Measurements from ENCODE around the gene FILIP1L.

Gene FILIP1L

DNA sequence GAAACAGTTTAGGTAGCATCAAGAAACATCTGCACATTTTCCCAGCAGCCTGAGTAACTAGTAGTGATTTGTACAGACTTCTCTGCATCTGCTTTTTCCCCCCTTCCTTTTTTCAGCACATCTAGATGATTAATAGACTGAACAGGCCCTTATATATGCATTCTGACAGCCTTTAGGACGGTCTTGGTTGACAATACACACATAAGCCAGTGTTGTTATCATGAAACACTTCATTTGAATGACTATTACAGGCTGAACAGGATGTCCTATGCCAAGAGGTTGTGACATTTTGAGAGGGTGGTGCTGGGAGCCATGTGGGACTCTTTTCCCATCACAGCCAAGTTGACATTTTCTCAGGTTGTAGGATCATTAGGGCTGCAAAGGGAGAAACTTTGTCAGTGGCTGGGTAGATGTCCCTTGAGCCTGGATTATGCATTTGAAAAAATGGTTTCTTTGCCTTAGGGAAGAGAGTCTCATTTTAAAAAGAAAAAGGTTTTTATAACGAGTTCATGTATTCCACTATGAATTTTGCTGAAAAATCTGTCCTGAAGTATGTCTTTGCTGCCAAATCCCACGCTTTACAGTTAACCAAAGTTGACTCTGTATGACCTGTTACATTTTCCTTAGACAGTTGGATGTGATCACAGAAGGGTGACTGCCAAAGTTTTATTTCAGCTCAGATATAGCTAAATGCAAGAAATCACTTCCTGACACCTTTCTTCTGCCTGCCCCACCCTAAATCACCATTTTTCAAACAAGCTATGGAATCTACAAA is 73.7 kb downstream of the FILIP1L start:
- no peak overlapping the region for H3K4me3 ChIP-seq (ENCODE audit: low read depth, low read length)
- TF ChIP-seq, protein P1, sequence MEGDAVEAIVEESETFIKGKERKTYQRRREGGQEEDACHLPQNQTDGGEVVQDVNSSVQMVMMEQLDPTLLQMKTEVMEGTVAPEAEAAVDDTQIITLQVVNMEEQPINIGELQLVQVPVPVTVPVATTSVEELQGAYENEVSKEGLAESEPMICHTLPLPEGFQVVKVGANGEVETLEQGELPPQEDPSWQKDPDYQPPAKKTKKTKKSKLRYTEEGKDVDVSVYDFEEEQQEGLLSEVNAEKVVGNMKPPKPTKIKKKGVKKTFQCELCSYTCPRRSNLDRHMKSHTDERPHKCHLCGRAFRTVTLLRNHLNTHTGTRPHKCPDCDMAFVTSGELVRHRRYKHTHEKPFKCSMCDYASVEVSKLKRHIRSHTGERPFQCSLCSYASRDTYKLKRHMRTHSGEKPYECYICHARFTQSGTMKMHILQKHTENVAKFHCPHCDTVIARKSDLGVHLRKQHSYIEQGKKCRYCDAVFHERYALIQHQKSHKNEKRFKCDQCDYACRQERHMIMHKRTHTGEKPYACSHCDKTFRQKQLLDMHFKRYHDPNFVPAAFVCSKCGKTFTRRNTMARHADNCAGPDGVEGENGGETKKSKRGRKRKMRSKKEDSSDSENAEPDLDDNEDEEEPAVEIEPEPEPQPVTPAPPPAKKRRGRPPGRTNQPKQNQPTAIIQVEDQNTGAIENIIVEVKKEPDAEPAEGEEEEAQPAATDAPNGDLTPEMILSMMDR (IDR thresholded peaks at IDR 0.05; ENCODE audit: low read depth, low read length), result no peak

DNA sequence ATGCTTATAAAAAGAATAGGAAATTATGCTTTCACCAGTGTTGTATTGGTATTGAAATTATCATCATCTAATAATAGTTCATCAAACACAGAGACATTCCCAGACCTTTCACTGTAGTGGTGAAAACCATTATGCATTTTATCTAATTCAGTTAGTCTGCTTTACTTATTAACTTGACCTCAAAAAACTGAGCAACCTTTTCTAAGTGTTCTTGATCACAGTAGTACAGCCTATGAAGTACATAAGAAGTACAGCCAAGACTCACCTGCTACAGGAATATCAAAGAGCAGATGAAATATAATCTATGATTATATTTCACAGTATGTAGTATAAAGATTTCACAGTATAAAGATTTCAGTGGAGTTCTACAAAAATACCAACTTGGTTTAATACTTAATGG is 75.2 kb downstream of the FILIP1L start:
- TF ChIP-seq, protein P1 (IDR thresholded peaks at IDR 0.05; ENCODE audit: low read depth, low read length), result no peak
- H3K4me3 ChIP-seq (ENCODE audit: low read depth, low read length), result no peak overlapping the region

DNA sequence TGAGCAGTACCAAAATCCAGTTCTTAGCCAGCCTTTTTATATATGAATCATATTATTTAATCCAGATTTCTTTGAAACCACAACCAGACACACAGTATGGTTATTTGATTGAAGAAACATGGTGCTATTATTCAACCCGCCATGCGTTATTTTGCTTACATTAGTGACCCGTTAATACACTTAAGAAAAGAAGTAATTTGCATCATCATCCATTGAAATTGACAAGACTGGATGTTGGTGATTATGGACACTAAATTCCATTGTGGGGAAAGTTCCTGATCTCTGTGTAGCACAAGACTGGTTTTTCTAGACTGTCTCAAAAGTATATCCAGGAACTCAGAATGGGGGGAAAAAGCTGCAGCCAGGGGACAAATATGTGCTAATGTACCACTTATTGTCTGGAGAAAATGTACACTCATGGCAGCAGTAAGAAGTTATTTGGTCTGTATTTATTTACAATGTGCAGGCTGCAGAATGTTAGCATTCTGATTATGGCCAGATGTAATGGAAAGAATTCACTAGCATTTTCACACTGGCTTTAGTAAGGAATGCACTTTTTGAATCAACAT is 80.3 kb downstream of the FILIP1L start:
- H3K4me3 ChIP-seq (ENCODE audit: low read depth, low read length), result no peak overlapping the region
- TF ChIP-seq, protein P1 (IDR thresholded peaks at IDR 0.05; ENCODE audit: low read depth, low read length), result no peak

DNA sequence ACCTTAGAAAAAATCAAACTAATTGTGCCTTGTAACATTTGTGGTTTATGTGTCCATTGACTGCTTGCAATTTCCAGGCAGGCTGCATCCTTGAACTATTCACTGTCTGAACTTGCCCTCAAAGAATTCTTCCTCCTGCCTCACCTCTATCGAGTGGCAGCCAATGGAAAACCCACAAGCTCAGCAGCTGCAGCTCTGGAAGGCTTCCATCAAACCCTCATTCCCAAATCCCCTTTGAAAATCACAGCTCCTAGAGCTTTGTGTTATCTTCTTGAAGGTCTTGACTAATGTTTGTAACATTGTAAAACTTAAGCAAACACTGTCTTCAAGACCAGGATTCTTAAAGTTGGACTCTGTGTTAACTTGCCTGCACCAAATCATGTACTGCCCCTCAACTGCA is 81.1 kb downstream of the FILIP1L start:
- no peak overlapping the region for H3K4me3 ChIP-seq (ENCODE audit: low read depth, low read length)
- TF ChIP-seq, protein P1 (IDR thresholded peaks at IDR 0.05; ENCODE audit: low read depth, low read length), result no peak

DNA sequence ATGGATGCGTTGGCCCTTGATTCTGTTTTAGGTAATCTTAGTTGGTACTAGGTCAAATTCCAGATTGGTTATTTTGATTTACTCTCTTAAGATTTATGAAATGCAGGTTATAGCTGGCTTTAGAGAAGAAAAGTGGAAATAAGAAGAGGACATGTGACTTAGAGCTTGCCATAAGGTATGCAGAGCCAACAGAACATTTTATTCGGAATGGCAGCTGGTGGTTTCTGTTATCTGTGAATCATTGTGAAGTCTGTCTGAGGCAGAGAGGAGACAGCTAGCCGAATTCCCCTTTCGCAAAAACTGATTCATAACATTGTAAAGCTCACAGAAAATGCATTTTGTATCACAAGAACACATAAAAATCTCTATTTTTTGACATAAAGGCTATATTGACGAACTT is 82.1 kb downstream of the FILIP1L start:
- TF ChIP-seq, protein P1 (IDR thresholded peaks at IDR 0.05; ENCODE audit: low read depth, low read length), result no peak

DNA sequence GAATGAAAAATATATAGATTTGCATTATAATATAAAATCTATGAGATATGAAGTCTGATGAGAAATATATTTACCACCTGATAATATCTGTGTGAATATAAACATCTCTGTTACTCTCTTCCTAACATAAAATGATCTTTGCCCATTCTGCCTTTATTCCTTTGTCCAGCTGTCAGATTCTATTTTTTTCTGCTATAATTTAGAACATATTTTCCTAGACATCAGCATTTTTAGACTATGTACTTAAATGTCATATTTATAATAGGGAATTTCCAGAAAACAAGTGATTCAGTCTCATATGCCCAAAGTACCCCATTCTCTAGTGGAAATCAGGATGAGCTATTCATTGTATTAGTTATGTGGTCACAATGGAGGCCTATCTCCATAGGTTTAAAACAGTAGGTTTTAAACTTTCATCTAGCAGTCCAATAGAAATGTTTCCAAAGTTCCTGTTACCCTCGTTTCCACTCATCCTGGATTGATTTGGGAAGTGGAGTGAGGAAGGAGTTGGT is 83.3 kb downstream of the FILIP1L start:
- TF ChIP-seq, protein P1 (IDR thresholded peaks at IDR 0.05; ENCODE audit: low read depth, low read length), result no peak
- no peak overlapping the region for H3K4me3 ChIP-seq (ENCODE audit: low read depth, low read length)

More for the DNA sequence above, 82.1 kb downstream of the FILIP1L start:
- H3K4me3 ChIP-seq (ENCODE audit: low read depth, low read length), result no peak overlapping the region

DNA sequence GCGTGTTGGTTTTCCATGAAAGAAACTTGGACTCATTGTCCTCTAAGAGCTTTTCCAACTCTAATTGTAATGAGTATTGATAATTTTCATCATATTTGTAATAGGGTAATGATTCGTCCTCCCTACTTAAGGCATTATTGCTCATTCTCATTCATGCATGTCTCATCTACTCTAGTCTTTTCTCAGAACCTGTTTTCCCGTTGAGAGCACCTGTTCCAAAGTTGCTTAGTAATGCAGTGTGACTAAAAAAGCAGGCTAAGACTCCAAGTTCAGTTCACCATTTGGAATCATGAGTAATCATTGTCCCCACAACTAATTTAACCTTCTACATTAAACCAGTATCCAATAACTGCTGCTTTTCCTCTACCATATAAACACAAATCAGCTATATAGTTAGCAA is 84.0 kb downstream of the FILIP1L start:
- TF ChIP-seq, protein P1 (IDR thresholded peaks at IDR 0.05; ENCODE audit: low read depth, low read length), result no peak
- no peak overlapping the region for H3K4me3 ChIP-seq (ENCODE audit: low read depth, low read length)

Data from WI38 (cell line).